Muscle of leg (tissue), 11 donors: ENCODE results near the gene APOBEC3H. TPM values are rescaled to one million over a fixed set of nuclear protein-coding genes. Genes with fewer than 3 reads are reported as not detected.
"Not testable (repeated sequence)": the region's sequence is repeated elsewhere in the genome, so short reads cannot be mapped to it uniquely, and the experiment has no call there.

Experiments used
- DNase-seq: peaks from one replicate; pipeline ENCODE4 v3.0.0; 2013
- H3K27ac ChIP-seq: one replicate; pipeline ENCODE4 v1.5.1; 2013; ENCODE audit warnings: mild to moderate bottlenecking, low read length, control low read depth
- H3K27me3 ChIP-seq: one replicate; pipeline ENCODE4 v1.6.1; 2013; ENCODE audit warnings: low read length; ENCODE audit not compliant: control insufficient read depth, insufficient read depth
- H3K36me3 ChIP-seq: one replicate; pipeline ENCODE4 v1.6.1; 2013; ENCODE audit warnings: low read length; ENCODE audit not compliant: control insufficient read depth, insufficient read depth
- H3K4me1 ChIP-seq: one replicate; pipeline ENCODE4 v1.6.1; 2013; ENCODE audit warnings: low read length; ENCODE audit not compliant: control insufficient read depth, insufficient read depth
- H3K4me3 ChIP-seq: one replicate; pipeline ENCODE4 v1.5.1; 2013; ENCODE audit warnings: low read length, control low read depth
- H3K9me3 ChIP-seq: replicated peaks from 2 replicates; pipeline ENCODE4 v1.6.1; 2013; ENCODE audit warnings: low read depth, low read length; ENCODE audit not compliant: control insufficient read depth
- WGBS: methylation state at CpG from one replicate; pipeline ENCODE4 v1.1.5; 2013; ENCODE audit warnings: missing lambda C conversion rate; ENCODE audit not compliant: insufficient coverage; 5-methylcytosine and 5-hydroxymethylcytosine counted together
- polyA plus RNA-seq, 8 donors: library from polyadenylated mRNA; unstranded; fragments of 120-200 nt; gene quantifications; one replicate each; pipeline versions ENCODE4 v1.2.1 to v1.2.3, GENCODE V29; 2013; ENCODE audit warnings: inconsistent platforms in 1 of 8, low replicate concordance in 1 of 8; ENCODE audit not compliant: insufficient read length in 8 of 8, insufficient read depth in 1 of 8
- total RNA-seq: library from RNA; stranded (reverse); fragments of 120-200 nt; gene quantifications from one replicate; pipeline ENCODE4 v1.2.4, GENCODE V29; 2013

APOBEC3H gene
- total and polyA plus RNA-seq, 9 donors, result 0.16 TPM; not detected in 8

DNA sequence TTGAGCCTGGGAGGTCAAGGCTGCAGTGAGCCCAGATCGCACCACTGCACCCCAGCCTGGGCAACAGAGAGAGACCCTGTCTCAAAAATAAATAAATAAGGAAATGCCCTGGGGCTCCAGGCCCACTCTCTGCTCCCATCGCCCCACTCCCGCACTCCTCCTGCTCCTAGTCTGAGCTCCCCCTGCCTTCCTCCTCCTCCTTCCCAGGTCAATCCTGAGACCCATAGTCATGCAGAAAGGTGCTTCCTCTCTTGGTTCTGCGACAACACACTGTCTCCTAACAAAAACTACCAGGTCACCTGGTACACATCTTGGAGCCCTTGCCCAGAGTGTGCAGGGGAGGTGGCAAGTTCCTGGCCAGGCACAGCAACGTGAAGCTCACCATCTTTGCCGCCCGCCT lies 26.9 kb upstream of the APOBEC3H start:
- no peaks in the 10 kb centered on the region for H3K36me3 ChIP-seq
- no peaks in the 10 kb centered on the region for H3K4me1 ChIP-seq
- no peak overlapping the region for H3K4me3 ChIP-seq
- H3K27ac ChIP-seq, result no peak overlapping the region
- DNase-seq, result no peak
- no peaks in the 10 kb centered on the region for H3K9me3 ChIP-seq
- 88% methylated on average over 1 of the region's 7 CpGs for WGBS
- H3K27me3 ChIP-seq, result no peaks in the 10 kb centered on the region

- not testable (repeated sequence) for H3K36me3 ChIP-seq, DNase-seq, H3K9me3 ChIP-seq, H3K4me3 ChIP-seq, H3K4me1 ChIP-seq, H3K27me3 ChIP-seq, H3K27ac ChIP-seq
- 64% methylated on average over 2 of the region's 7 CpGs for whole genome bisulfite sequencing
Observed at GRCh38 chr22:39072581-39072981, 24.5 kb upstream of the APOBEC3H start.

- Histone ChIP-seq H3K4me3 (no peak overlapping the region), H3K27me3 (no peaks in the 10 kb centered on the region), H3K27ac (no peak overlapping the region), H3K36me3 (no peaks in the 10 kb centered on the region), H3K9me3 (no peaks in the 10 kb centered on the region), H3K4me1 (no peaks in the 10 kb centered on the region)
- WGBS, result 100% methylated on average over 1 of the region's 2 CpGs
- DNase-seq, result no peak
Observed at GRCh38 chr22:39073981-39074380, 23.1 kb upstream of the APOBEC3H start.

- 61% methylated on average over 4 of the region's 24 CpGs for WGBS
- not testable (repeated sequence) for H3K27ac ChIP-seq
- H3K4me3 ChIP-seq, result peak overlapping the region; percentile 13
Observed at GRCh38 chr22:39076155-39077025, 20.7 kb upstream of the APOBEC3H start.

DNA sequence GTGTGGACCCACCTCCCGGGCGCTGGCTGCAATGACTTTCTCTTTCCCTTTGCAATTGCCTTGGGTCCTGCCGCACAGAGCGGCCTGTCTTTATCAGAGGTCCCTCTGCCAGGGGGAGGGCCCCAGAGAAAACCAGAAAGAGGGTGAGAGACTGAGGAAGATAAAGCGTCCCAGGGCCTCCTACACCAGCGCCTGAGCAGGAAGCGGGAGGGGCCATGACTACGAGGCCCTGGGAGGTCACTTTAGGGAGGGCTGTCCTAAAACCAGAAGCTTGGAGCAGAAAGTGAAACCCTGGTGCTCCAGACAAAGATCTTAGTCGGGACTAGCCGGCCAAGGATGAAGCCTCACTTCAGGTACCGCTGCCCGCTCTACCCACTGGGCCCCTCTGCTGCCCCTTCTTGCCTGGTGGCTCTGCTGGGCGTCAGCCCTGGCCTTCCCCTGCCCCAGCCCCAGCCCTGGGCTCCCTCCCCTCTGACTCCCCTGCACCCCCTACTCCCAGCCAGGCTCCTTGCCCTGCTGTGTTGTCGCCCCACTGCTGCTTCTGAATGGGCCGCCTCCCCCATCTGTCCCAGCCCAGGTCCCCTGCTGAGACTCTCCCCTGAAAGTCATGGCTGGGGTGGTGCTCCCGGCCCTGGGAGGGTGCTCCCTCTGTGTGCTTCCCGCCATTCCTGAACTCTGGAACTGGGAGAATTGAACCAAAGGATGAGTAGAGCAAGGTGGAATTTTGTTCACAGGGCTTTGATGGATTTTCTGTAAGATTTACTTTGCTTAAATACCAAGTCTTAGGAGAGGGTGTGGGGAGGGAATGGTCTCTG lies 19.8 kb upstream of the APOBEC3H start, which contains the start of gene APOBEC3G:
Gene APOBEC3G, plus strand, starts transcription at position 250 of the 815 bp plus-strand sequence. Its CDS starts 87 bp downstream, at position 337.
- not testable (repeated sequence) for H3K4me1 ChIP-seq, H3K36me3 ChIP-seq, H3K27me3 ChIP-seq, H3K9me3 ChIP-seq
- peak within 1 kb of the TSS; percentile 41 for H3K4me3 ChIP-seq
- peak within 1 kb of the TSS; percentile 35 for H3K27ac ChIP-seq
- 30% methylated on average over 12 of the region's 17 CpGs for WGBS
- peak; percentile 74 for DNase-seq

More at GRCh38 chr22:39076155-39077025, 20.7 kb upstream of the APOBEC3H start:
- not testable (repeated sequence) for DNase-seq, H3K27me3 ChIP-seq, H3K36me3 ChIP-seq, H3K9me3 ChIP-seq, H3K4me1 ChIP-seq

DNA sequence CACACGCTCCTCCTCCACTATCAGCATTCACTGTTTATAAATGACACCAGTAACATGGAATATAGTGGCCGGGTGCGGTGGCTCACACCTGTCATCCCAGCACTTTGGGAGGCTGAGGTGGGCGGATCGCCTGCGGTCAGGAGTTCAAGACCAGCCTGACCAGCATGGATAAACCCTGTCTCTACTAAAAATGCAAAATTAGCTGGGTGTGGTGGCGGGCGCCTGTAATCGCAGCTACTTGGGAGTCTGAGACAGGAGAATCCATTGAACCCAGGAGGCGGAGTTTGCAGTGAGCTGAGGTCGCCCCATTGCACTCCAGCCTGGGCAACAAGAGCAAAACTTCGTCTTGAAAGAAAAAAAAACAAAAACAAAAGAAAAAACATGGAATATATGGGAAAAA lies 19.1 kb upstream of the APOBEC3H start:
- 83% methylated on average over 6 of the region's 12 CpGs for WGBS
- H3K4me1 ChIP-seq, H3K4me3 ChIP-seq, H3K27me3 ChIP-seq, H3K27ac ChIP-seq, H3K36me3 ChIP-seq, DNase-seq, H3K9me3 ChIP-seq: not testable (repeated sequence)

DNA sequence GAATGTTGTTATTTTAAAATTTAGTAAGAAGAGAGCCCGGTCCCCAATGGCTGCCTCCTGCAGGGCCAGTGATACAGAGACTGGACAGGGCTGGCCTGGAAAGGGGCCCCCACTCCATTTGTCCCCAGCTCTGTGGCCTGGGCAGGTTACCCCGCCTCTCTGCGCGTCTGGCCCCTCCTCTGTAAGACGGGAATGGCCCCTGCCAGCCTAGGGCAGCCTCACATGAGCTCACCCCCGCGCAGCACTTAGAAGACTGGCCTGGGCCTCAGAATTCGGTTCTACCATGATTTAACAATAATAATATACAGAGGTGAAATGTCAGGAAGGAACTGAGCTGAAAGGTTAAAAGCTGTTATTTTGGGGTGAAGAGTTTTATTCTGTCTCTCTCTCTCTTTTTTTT lies 18.7 kb upstream of the APOBEC3H start:
- no peak overlapping the region for H3K27ac ChIP-seq
- no peaks in the 10 kb centered on the region for H3K4me1 ChIP-seq
- H3K36me3 ChIP-seq, result no peaks in the 10 kb centered on the region
- 92% methylated on average over 1 of the region's 8 CpGs for WGBS
- H3K4me3 ChIP-seq, result no peak overlapping the region
- no peaks in the 10 kb centered on the region for H3K27me3 ChIP-seq
- DNase-seq, result no peak
- no peaks in the 10 kb centered on the region for H3K9me3 ChIP-seq

GRCh38 chr22:39079054-39079637 lies 17.9 kb upstream of the APOBEC3H start:
- WGBS, result 79% methylated on average over 4 of the region's 24 CpGs
- H3K27ac ChIP-seq, H3K9me3 ChIP-seq, H3K4me3 ChIP-seq, DNase-seq, H3K4me1 ChIP-seq, H3K27me3 ChIP-seq, H3K36me3 ChIP-seq: not testable (repeated sequence)

- no peak for DNase-seq
- Histone ChIP-seq H3K36me3 (no peaks in the 10 kb centered on the region), H3K9me3 (no peaks in the 10 kb centered on the region), H3K27ac (no peak overlapping the region), H3K27me3 (no peaks in the 10 kb centered on the region), H3K4me3 (no peak overlapping the region), H3K4me1 (no peaks in the 10 kb centered on the region)
- 53% methylated on average over 8 of the region's 9 CpGs for whole genome bisulfite sequencing
Observed at GRCh38 chr22:39080052-39080762, 16.8 kb upstream of the APOBEC3H start.
